Uterus (tissue), 2 donors: ENCODE data around the gene IL1RL1.

Experiments used
- POLR2A ChIP-seq, 2 donors: fragments of 450-650 bp; IDR thresholded peaks; one replicate each; pipeline ENCODE4 v1.6.1; 2016; ENCODE audit warnings: antibody characterized with exemption in 2 of 2, mild to moderate bottlenecking in 1 of 2, moderate library complexity in 1 of 2
- TF ChIP-seq, protein P1 (sequence below), 4 experiments: fragments of 200-600 bp in 2 of 4; fragments of 450-650 bp in 2 of 4; sonication (generic) in 2 of 4; IDR thresholded peaks; one replicate each; pipeline ENCODE4 v1.5.1; 2016 to 2019; ENCODE audit warnings: antibody characterized with exemption in 4 of 4, mild to moderate bottlenecking in 2 of 4, moderate library complexity in 1 of 4

DNA sequence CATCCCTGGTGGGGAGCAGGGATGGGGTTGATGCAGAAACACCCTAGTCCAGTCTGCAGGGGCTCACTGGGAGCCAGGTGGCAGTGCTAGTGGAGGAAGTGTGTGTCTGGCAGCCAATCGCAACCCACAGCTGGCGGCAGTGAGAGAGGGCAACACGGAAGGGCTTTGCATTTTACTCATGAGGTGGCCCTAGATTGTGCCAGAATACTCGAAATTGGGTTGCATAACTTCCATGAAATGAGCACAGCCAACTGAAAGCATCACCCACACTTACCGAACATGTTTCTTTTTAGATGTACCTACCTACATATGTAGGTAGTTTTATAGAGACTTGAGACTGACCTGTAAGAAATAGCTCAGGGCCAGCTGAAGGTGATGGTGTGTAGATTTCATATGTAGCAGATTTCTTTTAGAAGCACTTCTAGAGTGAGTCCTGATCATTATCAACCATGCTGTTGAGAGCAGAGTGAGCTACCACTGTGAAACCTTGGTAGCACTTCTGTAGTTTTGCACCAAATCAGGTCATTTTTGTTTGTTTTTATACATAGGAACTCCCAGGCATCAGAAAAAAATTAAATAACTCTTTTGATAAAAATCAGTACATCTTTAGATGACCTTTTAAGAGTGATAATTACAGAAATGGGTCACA is 57.2 kb downstream of the IL1RL1 start:
- no peak for TF ChIP-seq POLR2A (IDR thresholded peaks at IDR 0.05)
- TF ChIP-seq, protein P1, sequence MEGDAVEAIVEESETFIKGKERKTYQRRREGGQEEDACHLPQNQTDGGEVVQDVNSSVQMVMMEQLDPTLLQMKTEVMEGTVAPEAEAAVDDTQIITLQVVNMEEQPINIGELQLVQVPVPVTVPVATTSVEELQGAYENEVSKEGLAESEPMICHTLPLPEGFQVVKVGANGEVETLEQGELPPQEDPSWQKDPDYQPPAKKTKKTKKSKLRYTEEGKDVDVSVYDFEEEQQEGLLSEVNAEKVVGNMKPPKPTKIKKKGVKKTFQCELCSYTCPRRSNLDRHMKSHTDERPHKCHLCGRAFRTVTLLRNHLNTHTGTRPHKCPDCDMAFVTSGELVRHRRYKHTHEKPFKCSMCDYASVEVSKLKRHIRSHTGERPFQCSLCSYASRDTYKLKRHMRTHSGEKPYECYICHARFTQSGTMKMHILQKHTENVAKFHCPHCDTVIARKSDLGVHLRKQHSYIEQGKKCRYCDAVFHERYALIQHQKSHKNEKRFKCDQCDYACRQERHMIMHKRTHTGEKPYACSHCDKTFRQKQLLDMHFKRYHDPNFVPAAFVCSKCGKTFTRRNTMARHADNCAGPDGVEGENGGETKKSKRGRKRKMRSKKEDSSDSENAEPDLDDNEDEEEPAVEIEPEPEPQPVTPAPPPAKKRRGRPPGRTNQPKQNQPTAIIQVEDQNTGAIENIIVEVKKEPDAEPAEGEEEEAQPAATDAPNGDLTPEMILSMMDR (IDR thresholded peaks at IDR 0.05) = no peak
